GM21825 (cell line): ENCODE results near the gene CNP.
"Not testable (repeated sequence)": the region's sequence is repeated elsewhere in the genome, so short reads cannot be mapped to it uniquely, and the experiment has no call there.

ENCODE experiments used
- ATAC-seq: cut with Tn5 transposase; IDR thresholded peaks from one replicate; pipeline ENCODE4 v1.9.1; 2021; ENCODE audit warnings: mild to moderate bottlenecking, moderate library complexity; ENCODE audit not compliant: unreplicated experiment

The CNP gene

DNA sequence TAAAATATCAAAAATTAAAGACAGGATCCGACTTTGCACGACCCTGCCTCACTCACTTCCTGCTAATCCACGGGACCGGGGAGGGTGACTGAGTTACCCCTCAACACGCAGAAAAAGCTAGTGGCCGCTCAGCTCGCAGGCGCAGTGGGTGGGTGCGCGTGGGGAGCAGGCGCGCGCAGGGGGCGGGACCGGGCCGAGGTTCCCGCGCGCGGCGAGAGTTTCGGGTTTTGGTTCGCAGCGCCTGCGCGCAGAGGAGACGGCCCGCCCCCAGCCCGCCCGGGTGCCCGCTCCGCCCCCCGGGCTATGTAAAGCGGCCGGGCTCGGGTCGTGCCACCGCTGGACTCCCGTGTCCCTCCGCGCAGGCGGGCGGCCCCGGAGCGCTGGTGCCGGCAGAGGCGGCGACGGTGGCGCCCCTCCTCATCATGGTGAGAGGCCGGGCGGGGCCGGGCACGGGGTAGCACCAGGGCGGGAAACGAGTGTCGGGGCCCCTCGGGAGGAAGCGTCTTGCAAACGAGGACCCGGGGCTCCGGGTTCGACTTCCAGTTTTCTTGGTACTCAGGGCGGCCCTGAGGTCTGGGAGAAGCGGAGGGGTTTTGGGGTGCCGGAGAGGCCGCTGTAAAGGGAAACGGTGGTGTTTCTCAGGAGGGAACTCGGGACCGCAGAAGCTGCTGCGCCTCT, at the start of gene CNP:
Gene CNP, plus strand, starts transcription at position 333 of the 678 bp plus-strand sequence. Its CDS starts 90 bp downstream, at position 423.
- peak; percentile 54 for ATAC-seq

DNA sequence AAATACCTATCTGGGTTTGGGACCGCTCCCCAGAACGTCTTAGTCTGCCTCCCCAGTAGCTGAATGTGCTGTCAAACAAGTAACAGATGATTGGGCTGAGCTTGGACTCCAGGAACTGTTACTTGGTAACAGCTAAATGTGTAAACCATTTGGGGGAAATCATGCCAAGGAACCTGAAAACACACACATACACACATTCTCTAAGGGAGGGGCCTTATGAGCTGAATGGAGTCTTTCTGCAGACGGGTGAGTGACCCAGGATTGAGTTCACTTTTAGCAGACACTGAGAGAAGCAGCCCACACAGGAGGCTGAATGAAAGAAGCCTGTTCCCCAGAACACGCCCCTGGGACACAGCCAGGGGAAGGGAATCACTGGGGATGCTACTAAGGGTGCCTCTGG, 49.4 kb upstream of the CNP start:
- no peak for ATAC-seq

DNA sequence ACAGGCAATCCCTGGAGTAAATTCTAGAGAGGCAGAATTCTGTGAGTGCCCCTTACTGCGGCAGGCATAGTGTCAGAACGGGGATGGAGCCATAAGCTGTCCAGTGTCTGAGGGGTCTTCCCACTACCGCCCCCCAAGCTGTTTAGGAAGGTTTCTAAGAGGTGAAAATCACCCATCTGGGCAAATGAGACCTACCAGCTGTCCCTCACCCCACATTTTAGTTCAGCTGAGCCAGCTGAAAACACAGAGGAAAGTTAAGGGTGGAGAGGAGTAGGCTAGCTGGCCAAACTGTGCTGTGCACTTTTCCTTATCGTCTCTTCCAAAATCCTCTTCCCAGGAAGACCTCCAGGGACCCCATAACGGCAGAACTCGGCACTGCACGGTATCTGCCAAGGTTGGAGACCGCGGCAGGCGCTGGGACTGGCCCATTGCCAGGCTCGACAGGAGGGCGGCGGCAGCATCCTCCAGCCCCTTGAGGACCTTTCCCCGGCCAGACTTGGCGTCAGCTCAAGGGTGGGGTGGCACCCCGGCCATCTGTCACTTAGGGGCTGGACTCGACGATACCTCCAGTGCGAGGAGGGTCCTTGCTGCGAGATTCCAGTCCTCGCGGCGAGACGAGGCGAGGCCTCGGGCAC, 48.8 kb upstream of the CNP start:
- peak; percentile 10 for ATAC-seq

DNA sequence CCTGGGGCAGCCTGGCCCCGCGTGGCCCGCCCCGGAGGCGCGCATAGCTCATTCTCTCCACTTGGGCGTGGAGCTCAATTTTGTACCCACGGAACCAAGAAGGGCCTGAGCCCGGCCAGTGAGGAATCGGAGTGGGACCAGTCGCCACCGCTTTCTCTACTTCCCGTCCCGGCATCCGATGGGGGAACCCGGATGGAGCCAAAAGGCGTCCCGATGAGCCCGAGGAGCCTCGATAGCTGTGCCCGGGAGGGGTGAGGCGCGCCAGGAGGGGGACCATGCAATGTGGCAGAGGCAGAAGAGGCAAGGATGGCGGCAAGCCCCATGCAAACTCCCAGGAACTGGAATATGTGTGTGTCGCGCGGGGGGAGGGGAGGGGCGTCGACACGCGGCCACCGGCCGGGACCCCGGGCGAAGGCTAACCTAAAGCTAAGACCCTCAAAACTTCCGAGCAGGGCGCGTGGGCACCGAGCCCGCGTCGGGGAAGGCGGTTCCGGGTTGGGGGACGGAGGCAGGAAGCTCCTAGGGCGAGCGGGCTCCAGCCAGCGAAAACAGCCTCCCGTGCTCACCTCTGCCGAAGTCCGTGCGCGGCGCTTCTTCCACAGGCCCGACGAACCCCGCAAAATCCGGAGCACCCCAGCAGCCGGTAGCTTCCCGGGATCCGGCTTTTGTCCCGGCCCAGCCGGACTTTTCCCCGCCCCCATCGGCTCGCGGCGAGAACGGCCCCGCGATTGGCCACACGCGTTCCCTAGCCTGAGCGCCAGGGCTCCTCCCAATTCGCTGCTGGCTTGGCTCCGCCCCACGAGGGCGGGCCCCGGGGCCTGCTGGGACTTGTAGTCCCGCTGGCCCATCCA, 48.1 kb upstream of the CNP start, which contains the start of gene ACLY:
Gene ACLY, minus strand, starts transcription at position 638 of the 851 bp plus-strand sequence. CDS start 5,078 bp downstream, outside the sequence.
- peak; percentile 86 for ATAC-seq

DNA sequence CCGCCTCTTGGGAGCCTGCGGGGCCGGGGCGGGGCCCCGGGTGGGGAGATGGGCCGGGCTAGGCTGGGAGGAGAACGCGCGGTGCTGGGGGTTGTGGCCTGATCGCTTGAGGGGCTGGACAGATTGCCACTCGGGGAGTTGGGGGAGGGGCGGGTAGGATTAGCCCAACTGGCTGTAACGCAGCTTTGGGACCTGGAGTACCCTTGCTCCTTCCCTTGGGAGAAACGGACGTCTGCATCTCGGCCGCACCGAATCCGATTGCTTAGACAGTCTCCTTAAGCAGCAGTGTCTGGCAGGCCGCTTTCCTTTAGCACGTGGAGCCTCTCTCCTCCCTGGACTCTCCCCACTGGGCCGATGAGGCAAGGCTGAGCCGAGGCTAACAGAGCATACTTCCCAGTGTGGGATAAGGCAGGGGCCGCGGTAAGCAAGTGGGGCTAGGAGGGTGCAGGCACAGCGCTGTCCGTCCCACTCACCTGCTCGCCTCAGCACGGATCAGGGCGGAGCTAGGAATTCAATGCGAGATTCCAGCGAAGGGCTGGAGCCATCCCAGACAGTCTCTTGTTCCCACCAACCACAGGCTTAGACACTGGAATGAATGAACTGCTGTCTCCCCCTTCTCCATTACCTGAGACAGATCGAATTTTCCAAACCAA, 47.3 kb upstream of the CNP start:
- ATAC-seq: peak; percentile 7

DNA sequence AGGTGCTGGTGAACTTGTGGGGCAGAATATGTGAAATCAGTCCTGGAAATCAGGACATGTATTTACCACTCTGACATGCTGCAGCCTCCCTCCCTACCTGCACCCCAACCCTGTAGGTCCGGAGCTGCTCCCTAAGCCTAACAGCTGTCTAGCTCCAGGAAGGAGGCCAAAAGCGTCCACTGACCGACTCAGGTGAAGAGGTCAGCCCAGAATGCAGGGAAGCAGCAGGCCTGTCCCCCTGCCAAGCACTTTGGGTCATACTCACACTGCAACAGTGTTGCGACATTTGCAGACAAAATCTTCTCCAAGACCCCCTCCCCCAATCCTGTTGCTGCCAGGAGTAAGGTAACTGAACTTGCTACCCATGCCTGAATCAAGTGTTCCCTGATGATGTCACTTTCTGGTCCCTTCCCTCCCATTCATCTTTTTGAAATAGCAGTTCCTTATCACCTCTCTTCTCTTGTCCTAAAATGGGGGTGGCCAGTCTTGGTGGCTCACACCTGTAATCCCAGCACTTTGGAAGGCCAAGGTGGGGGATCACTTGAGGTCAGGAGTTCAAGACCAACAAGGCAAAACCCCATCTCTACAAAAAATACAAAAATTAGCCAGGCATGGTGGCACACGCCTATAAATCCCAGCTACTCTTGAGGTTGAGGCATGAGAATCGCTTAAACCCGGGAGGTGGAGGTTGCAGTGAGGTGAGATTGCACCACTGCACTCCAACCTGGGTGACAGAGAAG, 46.6 kb upstream of the CNP start:
- ATAC-seq: no peak

DNA sequence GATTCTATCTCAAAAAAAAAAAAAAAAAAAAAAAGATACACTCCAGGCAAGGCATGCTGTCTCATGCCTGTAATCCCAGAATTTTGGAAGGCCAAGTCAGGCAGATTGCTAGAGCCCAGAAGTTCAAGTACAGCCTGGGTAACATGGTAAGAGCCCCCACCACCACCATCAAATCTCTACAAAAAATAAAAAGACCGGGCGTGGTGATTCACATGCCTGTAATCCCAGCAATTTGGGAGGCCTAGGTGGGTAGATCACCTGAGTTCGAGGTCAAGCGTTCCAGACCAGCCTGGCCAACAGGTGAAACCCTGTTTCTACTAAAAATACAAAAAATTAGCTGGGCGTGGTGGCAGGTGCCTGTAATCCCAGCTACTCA, 46.0 kb upstream of the CNP start:
- ATAC-seq: no peak

DNA sequence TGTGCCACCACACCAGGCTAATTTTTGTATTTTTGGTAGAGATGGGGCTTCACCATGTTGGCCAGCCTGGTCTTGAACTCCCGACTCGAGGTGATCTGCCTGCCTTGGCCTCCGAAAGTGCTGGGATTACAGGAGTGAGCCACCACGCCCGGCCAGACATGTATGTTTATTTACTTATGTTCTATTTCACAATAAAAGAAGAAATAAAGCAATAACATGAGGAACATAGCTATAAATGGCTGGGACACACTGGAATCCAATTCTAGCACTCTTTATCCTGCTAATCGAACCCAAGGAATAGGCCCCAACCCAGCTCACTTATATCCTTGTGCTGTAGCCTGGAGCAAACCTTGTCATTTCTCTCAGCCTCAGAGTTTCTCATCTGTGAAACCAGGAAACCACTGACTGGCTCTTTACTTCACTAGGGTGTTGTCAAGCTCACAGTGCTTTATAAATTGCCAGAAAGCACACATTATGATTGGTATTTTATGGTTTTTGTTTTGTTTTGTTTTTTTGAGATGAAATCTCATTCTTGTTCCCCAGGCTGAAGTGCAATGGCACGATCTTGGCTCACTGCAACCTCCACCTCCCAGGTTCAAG, 40.5 kb upstream of the CNP start:
- ATAC-seq: no peak

DNA sequence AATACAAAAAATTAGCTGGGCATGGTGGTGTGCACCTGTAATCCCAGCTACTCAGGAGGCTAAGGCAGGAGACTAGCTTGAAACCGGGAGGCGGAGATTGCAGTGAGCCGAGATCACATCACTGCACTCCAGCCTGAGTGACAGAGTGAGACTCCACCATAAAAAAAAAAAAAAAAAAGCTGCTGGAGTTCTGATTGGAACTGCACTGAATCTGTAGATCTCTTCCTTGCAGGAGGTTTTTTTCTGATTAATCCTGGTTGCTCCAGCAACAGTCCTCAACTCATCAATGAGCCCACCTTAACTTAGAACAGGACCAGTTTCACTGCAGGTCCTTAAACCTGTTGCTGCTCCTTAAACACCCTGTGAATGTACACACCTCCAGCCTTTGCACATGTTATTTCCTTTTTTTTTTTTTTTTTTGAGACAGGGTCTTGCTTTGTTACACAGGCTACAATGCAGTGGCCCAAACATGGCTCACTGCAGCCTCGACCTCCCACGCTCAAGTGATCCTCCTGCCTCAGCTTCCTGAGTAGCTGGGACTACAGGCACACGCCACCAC, 37.8 kb upstream of the CNP start:
- ATAC-seq: no peak

DNA sequence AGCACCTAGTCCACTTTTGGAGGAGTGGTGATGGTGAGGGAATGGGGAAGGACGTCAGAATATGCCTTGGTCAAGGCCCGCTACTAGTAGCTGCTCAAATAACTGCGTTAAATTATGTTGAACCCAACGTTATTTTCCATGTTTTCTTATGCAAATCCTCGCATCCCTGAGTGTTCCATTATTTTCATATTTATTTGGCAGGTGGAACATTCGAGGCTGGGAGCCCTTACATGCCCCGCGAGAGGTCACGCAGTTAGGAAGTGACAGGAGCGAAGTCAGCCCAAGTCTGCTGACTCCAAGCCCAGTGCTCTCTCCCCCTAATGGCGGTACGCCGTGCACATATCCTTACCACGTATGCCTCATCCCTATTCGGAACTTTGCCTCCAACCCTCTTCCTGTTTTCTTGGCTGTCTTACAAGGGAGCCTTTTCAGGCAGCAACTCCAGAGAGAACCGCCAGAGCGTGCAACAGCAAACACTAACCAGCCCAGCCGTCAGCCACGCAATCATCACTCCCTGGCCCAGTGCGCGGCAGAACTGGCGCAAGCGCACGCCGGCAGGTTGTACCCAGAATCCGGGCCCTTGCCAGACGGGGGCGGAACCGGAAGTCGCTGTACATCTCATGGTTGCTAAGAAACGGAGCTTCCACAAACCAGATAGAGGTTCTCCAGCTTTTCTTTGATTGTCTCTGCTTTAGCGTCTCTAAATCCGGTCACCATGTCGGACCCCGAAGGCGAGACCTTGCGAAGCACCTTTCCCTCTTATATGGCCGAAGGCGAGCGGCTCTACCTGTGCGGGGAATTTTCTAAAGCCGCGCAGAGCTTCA, 36.4 kb upstream of the CNP start, which contains the start of gene ODAD4:
Gene ODAD4, plus strand, starts transcription at position 609 of the 824 bp plus-strand sequence. Its CDS starts 107 bp downstream, at position 716.
- ATAC-seq: peak; percentile 95

DNA sequence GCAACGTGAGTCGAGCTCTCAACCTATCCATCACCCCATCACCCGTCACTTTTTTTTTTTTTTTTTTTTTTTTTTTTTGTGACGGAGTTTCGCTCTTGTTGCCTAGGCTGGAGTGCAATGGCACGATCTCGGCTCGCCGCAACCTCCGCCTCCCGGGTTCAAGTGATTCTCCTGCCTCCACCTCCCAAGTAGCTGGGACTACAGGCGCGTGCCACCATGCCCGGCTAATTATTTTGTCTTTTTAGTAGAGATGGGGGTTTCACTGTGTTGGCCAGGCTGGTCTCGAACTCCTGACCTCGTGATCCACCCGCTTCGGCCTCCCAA, 35.8 kb upstream of the CNP start:
- ATAC-seq: not testable (repeated sequence)

DNA sequence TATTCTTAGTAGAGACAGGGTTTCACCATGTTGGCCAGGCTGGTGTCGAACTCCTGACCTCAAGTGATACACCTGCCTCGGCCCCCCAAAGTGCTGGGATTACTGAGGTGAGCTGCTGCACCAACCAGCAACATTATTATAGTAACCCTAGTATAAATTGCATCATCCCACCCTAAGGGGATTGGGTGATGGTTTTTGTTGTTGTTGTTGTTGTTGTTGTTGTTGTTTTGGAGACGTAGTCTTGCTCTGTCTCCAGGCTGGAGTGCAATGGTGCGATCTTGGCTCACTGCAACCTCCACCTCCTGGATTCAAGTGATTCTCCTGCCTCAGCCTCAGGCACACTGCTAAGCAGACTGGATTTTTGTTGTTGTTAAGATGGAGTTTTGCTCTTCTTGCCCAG, 34.9 kb upstream of the CNP start:
- not testable (repeated sequence) for ATAC-seq

DNA sequence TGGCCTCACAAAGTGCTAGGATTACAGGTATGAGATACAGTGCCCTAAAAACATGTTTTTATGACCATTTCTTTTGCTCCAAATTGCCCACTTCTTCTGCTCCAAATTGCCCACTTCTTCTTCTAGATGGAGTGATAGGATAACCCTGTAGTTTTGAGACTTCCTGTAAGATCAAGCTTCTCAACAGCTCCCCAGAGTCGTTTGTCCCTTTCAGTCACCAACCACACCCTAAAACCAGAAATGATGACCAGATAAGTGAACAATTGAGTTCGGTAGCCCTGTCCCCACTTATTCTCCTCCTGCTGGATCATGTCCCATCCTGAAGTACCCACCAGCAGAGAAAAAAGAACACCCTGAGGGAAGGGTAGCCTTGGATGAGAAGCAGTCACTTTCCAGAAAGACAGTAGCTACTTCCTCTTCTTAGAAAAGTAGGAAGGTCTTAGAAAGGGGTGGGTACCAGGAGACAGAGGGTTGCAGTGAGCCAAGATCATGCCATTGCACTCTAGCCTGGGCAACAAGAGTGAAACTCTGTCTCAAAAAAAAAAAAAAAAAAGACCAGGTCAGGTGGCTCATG, 33.7 kb upstream of the CNP start:
- ATAC-seq: no peak

DNA sequence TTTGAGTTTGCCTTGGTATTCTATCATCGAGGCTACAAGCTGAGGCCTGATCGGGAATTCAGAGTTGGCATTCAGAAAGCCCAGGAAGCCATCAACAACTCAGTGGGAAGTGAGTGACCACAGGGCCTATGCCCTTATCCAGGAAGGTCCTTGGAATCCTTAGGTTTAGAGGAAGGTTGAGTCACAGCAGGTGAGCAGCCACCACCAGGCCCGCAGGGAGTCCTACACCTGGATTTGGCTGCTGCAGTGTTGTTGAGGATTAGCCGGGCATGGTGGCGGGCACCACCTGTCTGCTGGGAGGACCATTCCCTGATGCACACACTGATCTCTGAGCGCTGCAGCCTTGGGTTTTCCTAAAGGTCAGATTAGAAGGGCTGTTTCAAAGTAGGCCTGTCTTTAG, 31.0 kb upstream of the CNP start:
- no peak for ATAC-seq

DNA sequence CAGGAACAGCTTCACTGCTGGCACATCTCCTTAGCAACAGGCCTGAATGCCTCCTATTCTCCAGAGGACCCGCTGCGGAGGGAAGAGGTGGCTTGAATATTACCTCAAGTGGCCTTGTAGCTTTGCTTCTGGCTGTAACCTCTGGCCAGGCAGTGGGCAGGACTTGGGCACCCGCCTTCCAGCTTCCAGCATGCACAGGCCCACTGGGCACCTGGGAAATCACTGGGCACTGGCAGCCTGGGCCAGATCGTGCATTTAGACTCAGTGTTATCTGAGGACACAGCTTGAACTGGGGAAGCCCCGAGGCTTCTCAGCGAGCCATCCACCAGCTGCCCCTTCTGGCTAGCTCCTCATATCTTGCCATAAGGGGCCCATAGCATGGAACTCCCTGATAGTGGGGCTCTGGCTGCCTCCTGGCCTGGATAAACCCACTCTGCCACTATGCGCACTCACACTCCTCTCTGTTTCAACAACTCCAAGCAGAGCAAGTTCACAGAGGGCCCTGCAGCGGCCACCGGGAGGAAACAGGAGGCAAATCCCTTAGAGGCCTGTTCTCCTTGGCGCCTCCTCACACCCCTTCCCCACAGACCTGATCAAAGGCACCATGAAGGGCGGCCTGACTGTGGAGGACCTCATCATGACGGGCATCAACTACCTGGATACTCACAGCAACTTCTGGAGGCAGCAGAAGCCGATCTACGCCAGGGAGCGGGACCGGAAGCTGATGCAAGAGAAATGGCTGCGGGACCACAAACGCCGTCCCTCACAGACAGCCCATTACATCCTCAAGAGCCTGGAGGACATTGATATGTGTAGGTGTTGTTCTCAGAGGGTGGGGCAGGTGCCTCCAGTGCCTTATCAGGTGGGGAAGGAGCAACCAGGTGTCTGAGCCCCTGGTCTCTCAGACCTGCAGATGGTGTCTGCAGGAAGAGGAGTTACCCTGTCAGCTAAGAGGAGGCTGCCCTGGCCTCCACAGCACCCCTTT, 28.3 kb upstream of the CNP start:
- ATAC-seq: no peak

DNA sequence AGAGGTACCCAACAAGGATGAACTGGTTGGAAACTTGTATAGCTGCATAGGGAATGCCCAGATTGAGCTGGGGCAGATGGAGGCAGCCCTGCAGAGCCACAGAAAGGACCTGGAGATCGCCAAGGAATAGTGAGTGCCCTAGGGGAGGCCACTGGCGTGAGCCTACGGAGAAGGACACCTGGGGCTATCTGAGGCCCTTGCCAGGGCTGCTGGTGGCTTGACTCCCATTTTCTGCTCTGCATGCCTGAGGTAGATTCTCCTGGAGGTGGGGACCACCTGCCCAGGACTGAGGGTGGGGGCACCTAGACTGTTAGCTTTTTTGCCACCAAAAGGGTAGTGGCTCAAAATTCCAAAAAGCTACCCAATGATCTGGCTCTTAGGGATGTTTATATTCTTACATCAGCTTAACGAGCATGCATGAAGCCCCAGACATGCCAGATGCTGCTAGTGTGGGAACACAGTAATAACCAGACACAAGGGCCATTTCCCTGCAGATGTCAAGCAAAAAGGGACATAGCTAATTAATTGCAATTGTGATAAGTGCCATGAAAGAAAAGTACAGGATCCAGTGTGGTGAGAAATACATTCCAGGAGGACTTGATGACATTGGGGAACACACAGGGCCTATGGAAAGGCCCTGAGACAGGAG, 27.4 kb upstream of the CNP start:
- no peak for ATAC-seq

DNA sequence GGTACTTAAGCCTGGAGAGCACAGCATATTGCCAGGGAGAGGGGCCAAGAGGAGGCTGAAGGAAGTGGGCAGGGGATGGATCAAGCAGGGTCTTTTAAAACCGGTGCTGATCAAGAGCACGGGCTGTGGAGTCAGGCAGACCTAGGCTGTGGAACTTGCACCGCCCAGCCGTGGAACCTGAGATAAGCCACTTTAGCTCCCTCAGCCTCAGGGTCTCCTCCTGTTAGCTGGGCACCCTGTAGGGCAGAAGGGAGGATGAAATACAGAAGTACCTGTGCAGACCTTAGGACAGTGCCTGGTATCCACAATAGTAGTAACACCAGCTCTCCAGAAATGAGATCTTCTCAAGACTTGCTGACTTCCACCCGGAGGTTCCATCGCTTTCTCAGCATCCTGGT, 26.9 kb upstream of the CNP start:
- ATAC-seq: no peak
